GM13976 (cell line): Measurements from ENCODE around the gene SMIM38.

Source experiments
- DNase-seq: peaks from one replicate; pipeline ENCODE4 v3.0.0; 2012; ENCODE audit warnings: low spot score
- CTCF ChIP-seq: IDR thresholded peaks from 2 replicates; pipeline ENCODE4 v1.5.1; 2012; ENCODE audit warnings: borderline replicate concordance, mild to moderate bottlenecking; ENCODE audit not compliant: insufficient read depth; ENCODE audit errors: extremely low read depth, missing control alignments, control extremely low read depth
- in situ Hi-C: fragments of 300-500 bp; cut with MboI; formaldehyde crosslinking; loops from one replicate; pipeline ENCODE4 v1.12.0; 2022; ENCODE audit warnings: low sequenced_read_pairs, mixed read lengths, inconsistent platforms; ENCODE audit not compliant: unreplicated experiment

The SMIM38 gene

GRCh38 chr11:69201066-69201365 lies 45.3 kb downstream of the SMIM38 start:
- in situ Hi-C loops: no loop called here
- DNase-seq: no peak

GRCh38 chr11:69201764-69202370 lies 46.1 kb downstream of the SMIM38 start:
- DNase-seq: no peak
- no peak for TF ChIP-seq CTCF
- in situ Hi-C loops: no loop called here

More at GRCh38 chr11:69201066-69201365, 45.3 kb downstream of the SMIM38 start:
- no peak for TF ChIP-seq CTCF

GRCh38 chr11:69202511-69203221 lies 46.9 kb downstream of the SMIM38 start:
- TF ChIP-seq CTCF: no peak
- DNase-seq: no peak
- in situ Hi-C loops: no loop called here

- in situ Hi-C loops: no loop called here
- TF ChIP-seq CTCF: no peak
- no peak for DNase-seq
Measured at GRCh38 chr11:69203381-69203780, 47.6 kb downstream of the SMIM38 start.

- no peak for DNase-seq
- in situ Hi-C loops: no loop called here
- TF ChIP-seq CTCF: no peak
Measured at GRCh38 chr11:69203901-69204245, 48.1 kb downstream of the SMIM38 start.

- in situ Hi-C loops: no loop called here
- no peak for TF ChIP-seq CTCF
- no peak for DNase-seq
Measured at GRCh38 chr11:69204246-69204940, 48.7 kb downstream of the SMIM38 start.
